Measurements from ENCODE around the gene PPM1G. TPM values are rescaled to one million over a fixed set of nuclear protein-coding genes. Genes with fewer than 3 reads are reported as not detected.

The PPM1G gene
- total RNA-seq, 4 donors from 2014 or later = 40.2 to 50.3 (median 48.1) TPM

DNA sequence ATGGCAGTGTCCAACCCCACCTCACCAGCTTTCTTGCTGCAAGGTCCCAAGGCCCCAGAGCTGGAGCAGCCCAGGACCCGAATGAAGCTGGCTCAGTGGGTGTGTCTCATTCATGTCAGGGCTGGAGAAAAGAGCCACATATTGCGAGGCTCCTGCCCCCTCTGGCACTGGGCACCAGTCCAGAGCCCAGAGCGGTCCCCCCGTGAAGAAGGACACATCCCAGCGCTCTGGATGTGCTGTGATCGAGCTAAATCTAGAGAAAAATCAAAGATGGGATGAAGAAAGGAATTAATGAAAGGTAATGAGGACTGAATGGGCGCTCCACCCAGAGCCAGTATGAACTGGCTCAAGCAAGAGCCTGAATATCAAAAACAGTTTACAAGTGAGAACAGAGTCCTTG, 73.2 kb downstream of the PPM1G start:
- WGBS, 2 donors = 80 to 87% methylated on average over 7 of the region's 7 CpGs
- intact Hi-C loops (cut with DNase I; ENCODE audit: low total_unique reads) = no loop called here
- no peak for TF ChIP-seq POLR2A (IDR thresholded peaks at IDR 0.05)
- TF ChIP-seq, protein P1, sequence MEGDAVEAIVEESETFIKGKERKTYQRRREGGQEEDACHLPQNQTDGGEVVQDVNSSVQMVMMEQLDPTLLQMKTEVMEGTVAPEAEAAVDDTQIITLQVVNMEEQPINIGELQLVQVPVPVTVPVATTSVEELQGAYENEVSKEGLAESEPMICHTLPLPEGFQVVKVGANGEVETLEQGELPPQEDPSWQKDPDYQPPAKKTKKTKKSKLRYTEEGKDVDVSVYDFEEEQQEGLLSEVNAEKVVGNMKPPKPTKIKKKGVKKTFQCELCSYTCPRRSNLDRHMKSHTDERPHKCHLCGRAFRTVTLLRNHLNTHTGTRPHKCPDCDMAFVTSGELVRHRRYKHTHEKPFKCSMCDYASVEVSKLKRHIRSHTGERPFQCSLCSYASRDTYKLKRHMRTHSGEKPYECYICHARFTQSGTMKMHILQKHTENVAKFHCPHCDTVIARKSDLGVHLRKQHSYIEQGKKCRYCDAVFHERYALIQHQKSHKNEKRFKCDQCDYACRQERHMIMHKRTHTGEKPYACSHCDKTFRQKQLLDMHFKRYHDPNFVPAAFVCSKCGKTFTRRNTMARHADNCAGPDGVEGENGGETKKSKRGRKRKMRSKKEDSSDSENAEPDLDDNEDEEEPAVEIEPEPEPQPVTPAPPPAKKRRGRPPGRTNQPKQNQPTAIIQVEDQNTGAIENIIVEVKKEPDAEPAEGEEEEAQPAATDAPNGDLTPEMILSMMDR (IDR thresholded peaks at IDR 0.05) = no peak
- no peak overlapping the region for H3K4me3 ChIP-seq (ENCODE audit: low read depth, poor library complexity, severe bottlenecking)
- no peak for DNase-seq (ENCODE audit: low spot score in 2 of 2)

- no peak for TF ChIP-seq POLR2A (IDR thresholded peaks at IDR 0.05)
- TF ChIP-seq, protein P1 (IDR thresholded peaks at IDR 0.05) = no peak
- H3K4me3 ChIP-seq (ENCODE audit: low read depth, poor library complexity, severe bottlenecking) = no peak overlapping the region
- WGBS, 2 donors = 88 to 91% methylated on average over 3 of the region's 3 CpGs
- DNase-seq (ENCODE audit: low spot score in 2 of 2) = no peak
- intact Hi-C loops (cut with DNase I; ENCODE audit: low total_unique reads) = no loop called here
Observed at GRCh38 chr2:27335311-27335710, 74.1 kb downstream of the PPM1G start.

Other genes starting within 250 kb of the PPM1G start
- 100 to 1,000 TPM; 107 to 121 (median 114) TPM for gene ATRAID, start 197.6 kb downstream of the PPM1G start, total RNA-seq
- gene SLC5A6, start 197.3 kb downstream of the PPM1G start, total RNA-seq = 10 to 100 TPM; 11.6 to 24.6 (median 17.0) TPM
- gene CAD, start 192.2 kb downstream of the PPM1G start, total RNA-seq = 10 to 100 TPM in 3 of 4 donors, 1 to 10 TPM in 1; 9.0 to 28.8 (median 17.4) TPM
- under 1 TPM in 1 of 4 donors, not detected in 3; 0.15 TPM for gene SLC30A3, start 146.5 kb downstream of the PPM1G start, total RNA-seq
- not detected for gene DNAJC5G, start 134.2 kb downstream of the PPM1G start, total RNA-seq
- not detected for gene TRIM54, start 127.2 kb downstream of the PPM1G start, total RNA-seq
- gene UCN, start 101.1 kb downstream of the PPM1G start, total RNA-seq = 1 to 10 TPM in 2 of 4 donors, under 1 TPM in 1, not detected in 1; 0.84 to 8.8 (median 1.3) TPM
- 10 to 100 TPM; 27.2 to 44.8 (median 37.0) TPM for gene MPV17, start 86.5 kb downstream of the PPM1G start, total RNA-seq
- gene GTF3C2, start 52.8 kb downstream of the PPM1G start, total RNA-seq = 100 to 1,000 TPM in 1 of 4 donors, 10 to 100 TPM in 3; 54.3 to 125 (median 62.9) TPM
- gene EIF2B4, start 39.3 kb downstream of the PPM1G start, total RNA-seq = 10 to 100 TPM; 49.3 to 64.3 (median 57.2) TPM
- 100 to 1,000 TPM in 1 of 4 donors, 10 to 100 TPM in 3; 72.3 to 101 (median 80.2) TPM for gene SNX17, start 39.0 kb downstream of the PPM1G start, total RNA-seq
- gene ZNF513, start 28.9 kb downstream of the PPM1G start, total RNA-seq = 10 to 100 TPM in 3 of 4 donors, 1 to 10 TPM in 1; 8.3 to 14.9 (median 11.5) TPM
- gene NRBP1, start 19.0 kb upstream of the PPM1G start, total RNA-seq = 10 to 100 TPM; 60.9 to 79.7 (median 68.3) TPM
- gene KRTCAP3, start 32.8 kb upstream of the PPM1G start, total RNA-seq = 10 to 100 TPM; 22.2 to 28.0 (median 25.6) TPM
- 10 to 100 TPM; 13.2 to 18.8 (median 14.4) TPM for gene IFT172, start 80.2 kb upstream of the PPM1G start, total RNA-seq
- 1 to 10 TPM; 2.6 to 9.1 (median 5.0) TPM for gene FNDC4, start 85.6 kb upstream of the PPM1G start, total RNA-seq
- gene GCKR, start 87.2 kb upstream of the PPM1G start, total RNA-seq = not detected
- 10 to 100 TPM in 2 of 4 donors, 1 to 10 TPM in 2; 3.5 to 17.6 (median 12.6) TPM for gene ZNF512, start 173.5 kb upstream of the PPM1G start, total RNA-seq
- gene CCDC121, start 219.4 kb upstream of the PPM1G start, total RNA-seq = 1 to 10 TPM; 2.0 to 6.2 (median 4.6) TPM
- 10 to 100 TPM; 15.3 to 23.2 (median 21.2) TPM for gene GPN1, start 219.5 kb upstream of the PPM1G start, total RNA-seq